Upper lobe of right lung (tissue), 1 donor: ENCODE measurements around the gene SEPHS1. TPM values are rescaled to one million over a fixed set of nuclear protein-coding genes. Genes with fewer than 3 reads are reported as not detected.
"Not testable (repeated sequence)": the region's sequence is repeated elsewhere in the genome, so short reads cannot be mapped to it uniquely, and the experiment has no call there.

ENCODE experiments used
- ATAC-seq: fragments of 200-7000 bp; cut with Tn5 transposase; one replicate; pipeline ENCODE4 v1.9.1; 2020; ENCODE audit warnings: mild to moderate bottlenecking, moderate library complexity
- DNase-seq: peaks from one replicate; pipeline ENCODE4 v3.0.0-alpha.2; 2020
- H3K27ac ChIP-seq: fragments of 200-600 bp; one replicate; pipeline ENCODE4 v1.8.0; 2022
- H3K27me3 ChIP-seq: fragments of 200-600 bp; one replicate; pipeline ENCODE4 v1.8.0; 2022; ENCODE audit warnings: mild to moderate bottlenecking
- H3K36me3 ChIP-seq: fragments of 200-600 bp; one replicate; pipeline ENCODE4 v1.8.0; 2022
- H3K4me1 ChIP-seq: fragments of 200-600 bp; one replicate; pipeline ENCODE4 v1.8.0; 2022
- H3K4me3 ChIP-seq: fragments of 200-600 bp; one replicate; pipeline ENCODE4 v1.8.0; 2022; ENCODE audit warnings: mild to moderate bottlenecking
- H3K9me3 ChIP-seq: fragments of 200-600 bp; one replicate; pipeline ENCODE4 v1.8.0; 2022
- intact Hi-C: fragments of 100-400 bp; cut with DNase I; formaldehyde crosslinking; loops from one replicate; pipeline ENCODE4 v1.11.0; 2022
- total RNA-seq: library from RNA; stranded (reverse); fragmentation: NEBNext Ultra II Directional; extraction: Animal tissue kit (Norgen Biotek cat#: 25700); gene quantifications from one replicate; pipeline ENCODE4 v1.2.1, GENCODE V29; 2021
- TF ChIP-seq, protein P1 (sequence below): fragments of 200-600 bp; IDR thresholded peaks from one replicate; pipeline ENCODE4 v1.8.0; 2022; ENCODE audit warnings: antibody characterized with exemption
- donor health status: DM: no; HTN: yes; CAD: no; lungs with severe emphysema.

Gene SEPHS1
- total RNA-seq, 1 donor from 2014 or later, result 38.9 TPM

DNA sequence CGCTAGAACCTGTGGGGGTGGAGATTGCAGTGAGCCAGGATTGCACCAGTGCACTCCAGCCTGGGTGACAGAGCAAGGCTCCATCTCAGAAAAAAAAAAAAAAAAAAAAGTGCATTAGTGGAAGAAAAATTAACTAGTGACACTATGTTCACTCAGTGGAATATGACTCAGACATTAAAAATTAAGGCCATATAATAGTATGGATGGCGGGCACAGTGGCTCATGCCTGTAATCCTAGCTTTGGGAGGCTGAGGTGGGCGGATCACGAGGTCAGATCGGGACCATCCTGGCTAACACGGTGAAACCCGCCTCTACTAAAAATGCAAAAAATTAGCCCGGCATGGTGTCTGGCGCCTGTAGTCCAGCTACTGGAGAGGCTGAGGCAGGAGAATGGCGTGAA, 51.6 kb downstream of the SEPHS1 start:
- Histone ChIP-seq H3K9me3 (no peaks in the 10 kb centered on the region), H3K27ac (no peak overlapping the region), H3K4me3 (no peak overlapping the region), H3K27me3 (no peaks in the 10 kb centered on the region), H3K36me3 (peaks cover 40% of the 10 kb centered on the region), H3K4me1 (peaks cover 4% of the 10 kb centered on the region)
- ATAC-seq, result no peak
- intact Hi-C loops, result no loop called here
- TF ChIP-seq, protein P1, sequence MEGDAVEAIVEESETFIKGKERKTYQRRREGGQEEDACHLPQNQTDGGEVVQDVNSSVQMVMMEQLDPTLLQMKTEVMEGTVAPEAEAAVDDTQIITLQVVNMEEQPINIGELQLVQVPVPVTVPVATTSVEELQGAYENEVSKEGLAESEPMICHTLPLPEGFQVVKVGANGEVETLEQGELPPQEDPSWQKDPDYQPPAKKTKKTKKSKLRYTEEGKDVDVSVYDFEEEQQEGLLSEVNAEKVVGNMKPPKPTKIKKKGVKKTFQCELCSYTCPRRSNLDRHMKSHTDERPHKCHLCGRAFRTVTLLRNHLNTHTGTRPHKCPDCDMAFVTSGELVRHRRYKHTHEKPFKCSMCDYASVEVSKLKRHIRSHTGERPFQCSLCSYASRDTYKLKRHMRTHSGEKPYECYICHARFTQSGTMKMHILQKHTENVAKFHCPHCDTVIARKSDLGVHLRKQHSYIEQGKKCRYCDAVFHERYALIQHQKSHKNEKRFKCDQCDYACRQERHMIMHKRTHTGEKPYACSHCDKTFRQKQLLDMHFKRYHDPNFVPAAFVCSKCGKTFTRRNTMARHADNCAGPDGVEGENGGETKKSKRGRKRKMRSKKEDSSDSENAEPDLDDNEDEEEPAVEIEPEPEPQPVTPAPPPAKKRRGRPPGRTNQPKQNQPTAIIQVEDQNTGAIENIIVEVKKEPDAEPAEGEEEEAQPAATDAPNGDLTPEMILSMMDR, result no peak
- DNase-seq, result no peak

DNA sequence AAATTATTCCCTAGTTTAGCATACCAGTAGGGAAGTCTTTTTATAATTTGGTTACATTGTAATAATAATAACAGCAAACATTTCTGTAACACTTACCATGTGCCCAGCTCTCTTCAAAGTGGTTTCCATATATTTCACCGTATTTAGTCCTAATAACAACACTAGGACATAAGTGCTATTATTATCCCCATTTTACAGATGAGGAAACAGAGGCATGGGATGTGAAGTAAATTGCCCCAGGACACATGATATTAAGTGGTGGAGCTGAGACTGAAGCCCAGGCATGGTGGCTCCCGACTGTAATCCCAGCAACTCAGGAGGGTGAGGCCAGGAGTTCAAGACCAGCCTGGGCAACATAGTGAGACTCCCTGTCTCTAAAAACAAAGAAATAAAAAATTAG, 53.3 kb downstream of the SEPHS1 start:
- ATAC-seq, result no peak
- H3K4me3 ChIP-seq, result no peak overlapping the region
- H3K9me3 ChIP-seq, result no peaks in the 10 kb centered on the region
- no peaks in the 10 kb centered on the region for H3K27me3 ChIP-seq
- H3K36me3 ChIP-seq, result peaks cover 41% of the 10 kb centered on the region
- intact Hi-C loops, result no loop called here
- DNase-seq, result no peak
- TF ChIP-seq, protein P1, result no peak
- no peak overlapping the region for H3K27ac ChIP-seq
- H3K4me1 ChIP-seq, result no peaks in the 10 kb centered on the region

DNA sequence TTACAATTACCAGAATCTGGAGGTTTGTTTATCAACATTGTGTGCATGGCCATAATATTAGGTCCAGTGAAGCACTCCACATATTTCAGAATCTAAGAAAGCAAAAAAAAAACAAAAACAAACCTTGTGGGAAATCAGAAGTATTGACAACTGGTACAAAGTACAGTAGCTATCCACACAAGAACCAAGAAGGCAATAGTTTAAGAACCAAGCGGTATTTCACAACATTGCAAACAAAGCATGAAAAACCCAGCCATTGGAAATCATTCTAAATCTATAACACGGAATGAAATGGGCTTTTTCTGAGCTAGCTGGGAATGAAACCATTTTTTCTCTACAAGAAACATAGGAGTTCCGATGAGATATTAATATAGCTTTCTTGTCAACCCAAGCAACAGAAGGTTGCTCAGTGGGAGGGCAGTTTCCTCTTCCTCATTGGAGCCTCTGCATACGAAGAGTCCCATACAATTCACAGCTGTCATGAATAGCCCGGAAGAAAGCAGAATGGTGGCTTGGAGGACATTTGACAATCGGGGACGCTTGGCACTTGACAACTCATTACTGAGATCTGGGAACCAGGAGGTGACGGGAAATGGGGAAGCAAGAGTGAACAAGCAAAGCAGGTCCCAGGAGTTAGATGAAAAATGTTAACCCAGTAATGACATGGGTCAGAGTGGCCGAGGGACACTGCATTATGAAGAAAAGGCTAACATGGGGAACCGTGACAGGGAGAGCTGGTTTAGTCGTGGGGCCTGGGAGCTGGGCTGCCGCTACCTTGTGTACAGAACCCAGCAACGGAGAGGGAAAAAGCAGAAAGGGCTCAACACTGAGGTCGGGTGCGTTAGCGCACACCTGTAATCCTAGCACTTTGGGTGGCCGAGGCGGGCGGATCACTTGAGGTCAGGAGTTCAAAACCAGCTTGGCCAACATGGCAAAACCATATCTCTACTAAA, 56.0 kb downstream of the SEPHS1 start:
- Histone ChIP-seq H3K4me1 (no peaks in the 10 kb centered on the region), H3K27me3 (no peaks in the 10 kb centered on the region), H3K36me3 (peaks cover 48% of the 10 kb centered on the region), H3K27ac (no peak overlapping the region), H3K9me3 (no peaks in the 10 kb centered on the region), H3K4me3 (no peak overlapping the region)
- intact Hi-C loops, result no loop called here
- TF ChIP-seq, protein P1, result no peak
- ATAC-seq, result no peak
- DNase-seq, result no peak

DNA sequence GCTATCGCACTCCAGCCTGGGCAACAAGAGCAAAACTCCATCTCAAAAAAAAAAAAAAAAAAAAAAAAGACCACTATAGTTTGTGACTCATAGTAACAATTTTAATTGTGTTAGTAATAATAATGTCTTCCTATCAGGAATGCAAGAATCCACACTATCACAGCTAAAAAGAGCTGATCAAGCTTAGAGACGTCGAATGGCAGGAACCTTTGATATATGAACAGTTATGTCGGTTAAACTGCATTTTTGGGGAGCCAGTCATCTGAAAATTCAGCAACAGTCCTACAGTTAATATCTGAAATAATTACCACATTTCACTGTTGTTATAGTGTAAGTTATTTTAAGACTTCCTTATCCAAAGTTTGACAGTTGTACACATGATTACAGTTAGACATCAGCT, 57.0 kb downstream of the SEPHS1 start:
- Histone ChIP-seq H3K36me3 (peaks cover 49% of the 10 kb centered on the region), H3K4me3 (no peak overlapping the region), H3K4me1 (no peaks in the 10 kb centered on the region), H3K27me3 (no peaks in the 10 kb centered on the region), H3K27ac (no peak overlapping the region), H3K9me3 (no peaks in the 10 kb centered on the region)
- DNase-seq (no peak), ATAC-seq (no peak)
- intact Hi-C loops, result no loop called here
- TF ChIP-seq, protein P1, result no peak

DNA sequence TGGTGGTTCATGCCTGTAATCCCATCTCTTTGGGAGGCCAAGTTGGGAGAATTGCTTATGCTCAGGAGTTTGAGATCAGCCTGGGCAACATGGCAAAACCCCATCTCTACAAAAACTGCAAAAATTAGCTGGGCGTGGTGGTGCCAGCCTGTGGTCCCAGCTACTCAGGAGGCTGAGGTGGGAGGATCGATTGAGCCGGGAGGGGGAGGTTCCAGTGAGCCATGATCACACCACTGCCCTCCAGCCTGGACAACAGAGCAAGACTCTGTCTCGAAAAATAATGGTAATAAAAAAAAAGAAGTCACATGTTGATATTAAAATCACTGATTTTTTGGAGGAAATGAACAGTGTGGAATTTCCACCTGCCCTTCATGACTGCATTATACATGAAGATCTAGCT, 64.0 kb downstream of the SEPHS1 start:
- H3K36me3 ChIP-seq, result peaks cover 57% of the 10 kb centered on the region
- intact Hi-C loops, result no loop called here
- H3K4me3 ChIP-seq, result no peak overlapping the region
- H3K9me3 ChIP-seq, result no peaks in the 10 kb centered on the region
- TF ChIP-seq, protein P1, result no peak
- H3K27ac ChIP-seq, result no peak overlapping the region
- no peaks in the 10 kb centered on the region for H3K27me3 ChIP-seq
- no peaks in the 10 kb centered on the region for H3K4me1 ChIP-seq
- DNase-seq, result no peak
- ATAC-seq, result no peak

DNA sequence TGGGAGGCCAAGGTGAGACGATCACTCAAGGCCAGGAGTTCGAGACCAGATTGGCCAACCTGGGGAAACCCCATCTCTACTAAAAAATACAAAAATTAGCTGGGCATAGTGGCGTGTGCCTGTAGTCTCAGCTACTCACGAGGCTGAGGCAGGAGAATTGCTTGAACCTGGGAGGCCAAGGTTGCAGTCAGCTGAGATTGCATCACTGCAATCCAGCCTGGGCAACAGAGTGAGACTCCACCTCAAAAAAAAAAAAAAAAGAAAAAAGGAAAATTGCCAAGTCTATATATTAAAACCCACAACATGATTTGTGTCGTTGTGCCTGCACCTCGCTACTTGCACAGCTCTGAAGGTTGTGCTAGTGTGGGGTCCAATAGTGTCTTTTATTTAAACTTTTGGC, 65.7 kb downstream of the SEPHS1 start:
- intact Hi-C loops, H3K27ac ChIP-seq, H3K27me3 ChIP-seq, H3K9me3 ChIP-seq, H3K4me1 ChIP-seq, ATAC-seq, H3K4me3 ChIP-seq, DNase-seq: not testable (repeated sequence)
- peaks cover 60% of the 10 kb centered on the region for H3K36me3 ChIP-seq
